HK-2 (cell line): ENCODE results near the gene KIAA1549.

Experiments used
- DNase-seq: peaks from one replicate; pipeline ENCODE4 v3.0.0-alpha.2; 2018; ENCODE audit not compliant: unreplicated experiment

KIAA1549 gene

DNA sequence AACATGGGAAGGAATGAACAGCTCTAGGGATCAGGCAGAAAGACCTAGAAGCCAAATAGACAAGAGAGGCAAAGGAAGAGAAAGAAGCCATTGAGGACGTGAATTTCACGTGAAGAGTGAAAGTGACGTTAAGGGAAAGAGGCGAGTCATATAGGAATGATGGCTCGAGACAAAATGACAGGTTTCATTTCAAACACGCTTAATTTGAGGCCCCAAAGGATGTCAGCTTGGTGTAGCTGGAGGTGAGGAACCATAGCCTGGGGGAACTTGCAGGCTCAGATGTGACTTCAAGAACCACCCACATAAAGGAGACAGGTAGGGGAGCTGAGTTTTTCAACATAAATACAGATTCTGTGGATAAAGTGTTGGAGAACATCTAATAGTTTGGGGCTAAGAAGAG lies 98.9 kb downstream of the KIAA1549 start:
- no peak for DNase-seq

DNA sequence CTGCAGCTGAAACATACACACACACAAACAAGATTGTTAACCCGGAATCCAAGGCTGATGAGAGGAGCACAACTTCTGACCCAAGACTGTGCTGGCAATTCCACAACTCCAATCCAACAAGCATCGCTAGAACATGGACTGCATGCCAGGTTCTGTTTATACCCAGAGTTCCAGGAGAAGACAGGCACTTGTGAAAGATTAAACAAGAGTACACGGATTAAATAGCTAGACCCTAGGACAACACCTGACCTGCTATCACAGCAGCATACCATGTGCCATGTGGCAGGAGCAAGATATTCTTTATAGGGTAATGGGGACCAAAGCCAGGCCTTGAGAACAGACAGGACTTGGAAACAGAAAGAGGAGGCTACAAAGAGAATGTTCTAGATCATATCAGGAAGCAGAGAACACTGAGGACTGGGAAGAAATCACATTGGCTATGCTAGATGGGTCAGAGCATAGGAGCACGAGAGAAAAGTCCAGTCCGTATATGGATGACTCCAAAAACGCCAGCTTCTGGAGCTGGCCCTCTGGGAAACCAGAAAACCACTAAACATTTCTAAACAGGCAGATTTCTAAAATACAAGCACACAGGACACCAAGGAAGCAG lies 99.5 kb downstream of the KIAA1549 start:
- no peak for DNase-seq

DNA sequence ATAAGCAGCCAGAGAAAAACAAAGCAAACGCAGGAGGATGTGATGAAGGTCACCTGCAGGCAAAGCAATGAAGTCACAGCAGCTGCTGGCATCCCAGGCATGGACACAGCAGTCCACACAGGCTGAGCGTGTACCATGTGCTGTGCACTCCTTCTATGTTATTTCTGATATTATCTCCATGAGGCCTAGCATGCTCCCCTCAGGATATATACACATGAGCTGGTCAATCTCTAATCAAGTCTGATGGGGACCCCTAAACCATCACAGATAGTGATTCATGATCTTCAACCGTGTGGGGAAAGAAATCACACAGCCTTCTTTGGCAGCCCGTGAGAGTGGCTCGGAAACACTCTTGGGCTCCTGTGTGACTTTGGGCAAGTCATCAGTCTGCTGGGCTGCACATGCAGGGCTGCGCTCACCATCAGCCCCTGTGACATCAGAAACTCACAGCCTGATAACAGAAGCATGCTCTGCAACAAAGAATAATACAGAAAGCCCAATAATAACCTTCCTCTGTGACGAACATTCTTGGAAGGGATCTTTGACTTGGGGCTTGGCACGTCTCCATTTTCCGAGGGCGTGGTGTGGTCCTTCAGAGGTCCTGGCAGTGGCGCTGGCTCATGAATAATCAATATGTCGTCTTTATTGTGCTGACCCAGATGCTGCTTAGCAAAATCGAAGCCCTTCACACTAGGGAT lies 100.2 kb downstream of the KIAA1549 start:
- DNase-seq = no peak

DNA sequence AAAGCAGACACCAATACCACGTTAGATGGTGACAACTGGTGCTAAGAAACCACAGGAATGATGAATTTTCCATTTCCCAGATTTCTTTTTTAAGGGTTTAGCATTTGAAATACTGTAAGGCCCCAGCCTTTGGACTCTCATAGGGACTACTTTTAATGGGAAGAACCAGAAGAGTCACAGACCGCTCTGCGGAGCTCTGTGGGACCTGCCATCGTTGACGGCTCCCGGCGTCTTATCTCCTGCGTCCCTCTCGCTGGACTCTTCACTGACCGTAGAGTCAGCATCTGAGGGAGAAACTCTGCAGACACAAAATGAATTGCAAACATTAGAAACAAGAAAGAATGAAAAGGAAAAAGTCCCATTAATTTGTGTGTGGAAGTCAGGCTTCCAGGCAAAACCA lies 101.8 kb downstream of the KIAA1549 start:
- no peak for DNase-seq

- no peak for DNase-seq
These were observed 102.3 kb downstream of the KIAA1549 start for GRCh38 chr7:138878856-138879255.

GRCh38 chr7:138878051-138878450 lies 103.1 kb downstream of the KIAA1549 start:
- no peak for DNase-seq

DNA sequence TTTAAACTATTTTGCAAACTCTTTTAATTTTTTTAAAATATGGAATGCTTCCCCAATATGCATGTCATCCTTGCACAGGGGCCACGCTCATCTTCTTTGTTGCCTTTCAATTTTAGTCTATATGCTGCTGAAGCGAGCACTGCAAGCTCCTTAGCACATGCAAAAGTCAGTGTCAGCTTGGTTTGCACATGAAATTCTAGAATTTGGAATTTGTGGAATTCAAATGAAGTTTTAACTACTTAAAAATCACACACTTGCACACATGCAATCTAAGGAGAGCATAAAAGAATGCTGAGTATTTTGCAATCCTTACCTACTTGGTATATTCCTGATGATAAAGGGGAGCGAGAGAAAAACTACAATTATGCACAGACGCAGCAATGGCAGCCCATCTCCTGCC lies 104.9 kb downstream of the KIAA1549 start:
- no peak for DNase-seq

DNA sequence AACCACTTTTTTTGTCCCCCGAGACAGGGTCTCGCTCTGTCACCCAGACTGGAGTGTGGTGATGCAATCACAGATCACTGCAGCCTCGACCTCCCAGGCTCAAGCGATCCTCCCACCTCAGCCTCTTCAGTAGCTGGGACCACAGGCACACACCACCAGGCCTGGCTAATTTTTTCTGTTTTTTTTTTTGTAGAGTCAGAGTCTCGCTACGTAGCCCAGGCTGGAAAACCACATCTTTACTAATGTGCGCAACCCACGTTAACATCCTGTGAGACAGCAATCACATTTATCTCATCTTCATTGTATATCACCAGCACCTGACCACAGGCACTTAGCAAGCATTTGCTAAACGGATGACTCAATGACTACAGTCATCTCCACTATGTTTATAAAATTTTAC lies 105.4 kb downstream of the KIAA1549 start:
- peak; percentile 71 for DNase-seq

GRCh38 chr7:138873220-138873892 lies 107.8 kb downstream of the KIAA1549 start:
- no peak for DNase-seq

- no peak for DNase-seq
These were observed 108.6 kb downstream of the KIAA1549 start for GRCh38 chr7:138872576-138872975.

DNA sequence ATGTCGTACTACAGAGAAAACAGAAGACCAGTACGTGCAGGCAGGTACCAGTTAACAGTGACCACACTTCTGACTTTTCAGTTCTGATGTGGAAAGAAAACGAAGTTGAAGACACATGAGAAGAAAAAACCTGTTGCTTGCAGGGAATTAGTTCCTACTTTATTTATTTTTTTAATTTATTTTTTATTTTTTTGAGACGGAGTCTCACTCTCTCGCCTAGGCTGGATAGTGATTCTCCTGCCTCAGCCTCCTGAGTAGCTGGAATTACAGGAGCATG lies 109.4 kb downstream of the KIAA1549 start:
- DNase-seq = no peak

DNA sequence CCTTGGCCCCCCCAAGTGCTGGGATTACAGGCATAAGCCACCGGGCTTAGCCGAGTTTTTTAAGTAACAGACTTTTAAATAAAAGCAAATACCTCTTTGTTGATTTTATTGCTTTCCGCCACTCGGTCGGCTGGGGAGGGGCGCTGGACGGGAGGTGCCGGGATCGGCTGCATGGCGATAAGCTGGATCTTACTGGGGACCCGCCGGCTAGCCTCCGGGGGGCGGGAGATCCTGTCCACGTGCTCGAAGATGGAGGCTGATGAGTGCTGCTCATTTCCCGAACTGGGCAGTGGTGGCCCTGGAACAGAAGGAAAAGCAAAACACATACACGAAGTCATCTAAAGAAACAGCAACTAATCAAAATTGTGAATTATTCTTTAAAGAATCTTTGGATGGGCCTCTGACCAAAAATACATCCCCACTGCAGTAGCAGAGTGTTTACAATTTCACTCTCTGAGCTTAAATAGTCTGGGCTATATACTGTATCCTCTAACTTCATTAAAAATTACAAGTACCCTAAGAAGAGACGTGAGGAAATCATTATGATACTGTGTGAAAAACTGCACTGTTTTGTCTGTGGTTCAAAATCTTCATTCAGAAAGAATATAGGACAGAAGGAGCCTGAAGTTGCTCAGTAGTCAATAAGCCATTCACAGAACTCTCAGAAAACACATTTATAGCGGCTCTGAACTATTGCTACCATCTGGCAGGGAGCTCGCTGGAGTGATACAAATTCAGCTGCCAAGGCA lies 110.0 kb downstream of the KIAA1549 start:
- no peak for DNase-seq

GRCh38 chr7:138869353-138869752 lies 111.8 kb downstream of the KIAA1549 start:
- no peak for DNase-seq

- DNase-seq = no peak
These were observed 112.5 kb downstream of the KIAA1549 start for GRCh38 chr7:138868711-138869110.

DNA sequence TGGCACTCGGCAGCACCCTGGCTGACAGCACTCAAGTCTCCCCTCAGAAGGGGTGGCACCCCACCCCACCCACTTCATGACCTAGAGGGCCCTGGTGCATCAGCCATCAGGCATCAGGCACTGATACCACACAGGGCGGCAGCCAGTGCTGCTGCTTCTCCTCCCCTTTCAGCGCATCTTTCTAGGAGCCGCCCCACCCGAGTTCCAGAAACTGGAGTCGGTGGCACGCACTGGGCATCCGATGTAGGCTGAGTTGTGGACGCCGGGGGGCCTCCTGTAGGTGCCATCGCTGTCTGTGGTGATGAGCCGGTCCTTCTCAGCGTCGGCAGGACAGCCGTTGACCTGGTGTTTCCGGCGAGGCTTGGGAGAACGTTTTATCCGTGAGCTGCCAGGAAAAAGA lies 113.4 kb downstream of the KIAA1549 start:
- DNase-seq = no peak

GRCh38 chr7:138866353-138866752 lies 114.8 kb downstream of the KIAA1549 start:
- no peak for DNase-seq

DNA sequence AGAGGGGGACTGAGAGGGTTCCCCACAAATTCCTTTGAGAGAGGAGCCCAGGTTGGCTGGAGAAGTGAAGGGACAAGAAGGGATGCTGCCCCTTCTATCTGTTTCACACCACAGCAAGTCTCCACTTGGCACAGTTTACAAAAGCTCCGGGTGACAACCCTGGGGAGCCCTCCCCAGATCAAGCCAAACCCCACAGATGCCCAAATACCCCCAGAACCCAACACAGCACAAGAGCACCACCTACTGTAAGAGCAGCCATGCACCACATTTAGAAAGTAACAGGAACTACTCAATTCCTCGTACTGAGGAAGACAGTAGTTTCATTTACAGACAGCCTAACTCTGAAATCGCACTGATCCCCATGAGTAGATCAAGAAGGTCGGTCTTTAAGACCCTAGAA lies 115.3 kb downstream of the KIAA1549 start:
- DNase-seq = no peak

- DNase-seq = no peak
These were observed 116.5 kb downstream of the KIAA1549 start for GRCh38 chr7:138864667-138865066.

- no peak for DNase-seq
These were observed 117.3 kb downstream of the KIAA1549 start for GRCh38 chr7:138863931-138864330.

DNA sequence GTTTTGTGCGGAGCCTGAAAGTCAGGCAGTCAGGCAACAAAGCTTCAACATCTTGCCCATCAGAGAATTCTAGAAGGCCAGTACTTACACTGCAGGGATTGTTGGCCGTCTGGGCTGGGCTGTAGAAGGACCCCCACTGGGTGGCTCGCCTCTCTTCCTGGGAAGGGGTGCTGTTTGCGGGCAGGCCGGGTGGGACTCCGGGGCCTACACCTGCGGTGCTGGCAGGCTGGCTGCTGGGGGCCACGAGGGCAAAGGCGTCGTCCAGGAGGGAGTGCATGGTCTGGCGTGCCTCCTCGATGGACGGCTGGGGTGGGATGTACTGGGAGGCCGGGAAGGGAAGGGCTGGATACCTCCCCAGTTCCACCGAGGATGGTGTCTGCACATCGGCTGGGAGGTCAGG lies 120.1 kb downstream of the KIAA1549 start:
- DNase-seq = no peak

DNA sequence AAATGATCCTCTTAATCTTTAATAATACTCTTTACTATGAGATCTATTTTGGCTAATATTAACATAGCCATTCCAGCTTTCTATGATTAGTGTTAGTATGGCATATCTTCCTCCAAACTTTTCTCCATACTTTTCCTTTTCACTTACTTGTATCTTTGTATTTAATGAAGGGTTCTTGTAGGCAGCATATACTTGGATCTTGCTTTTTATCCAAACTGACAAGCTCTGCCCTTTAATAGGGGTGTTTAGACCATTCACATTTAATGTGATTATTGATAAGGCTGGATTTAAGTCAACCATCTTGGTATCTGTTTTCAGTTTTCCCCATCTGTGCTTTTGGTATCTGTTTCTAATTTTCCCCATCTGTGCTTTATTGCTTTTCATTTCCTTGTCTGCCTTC lies 123.5 kb downstream of the KIAA1549 start:
- DNase-seq = no peak

- DNase-seq = no peak
These were observed 127.0 kb downstream of the KIAA1549 start for GRCh38 chr7:138854115-138854645.

DNA sequence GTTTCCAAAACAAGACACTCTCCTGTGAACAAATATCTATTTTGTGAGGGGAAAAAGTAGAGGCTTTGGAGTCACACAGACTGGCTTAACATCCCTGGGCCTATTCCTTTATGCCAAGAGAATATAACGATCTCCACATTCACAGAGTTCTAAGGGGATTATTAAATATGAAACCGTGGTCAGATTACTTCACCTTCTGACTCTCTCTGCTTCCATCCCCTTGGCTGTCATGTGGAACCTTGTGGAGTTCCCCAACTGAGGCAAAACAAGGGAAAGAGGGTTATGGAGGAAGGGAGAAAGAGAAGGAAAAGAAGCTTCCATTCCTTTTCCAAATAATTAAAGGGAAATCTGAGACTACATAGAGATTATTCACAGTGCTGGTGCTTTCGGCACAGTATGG lies 127.7 kb downstream of the KIAA1549 start:
- no peak for DNase-seq
